Breast epithelium (tissue), 3 donors: ENCODE data around the gene PCSK7.

Source experiments
- POLR2AphosphoS5 ChIP-seq, 3 donors: sonication (generic); formaldehyde crosslinking; IDR thresholded peaks; one replicate each; pipeline ENCODE4 v1.6.1; 2017; ENCODE audit warnings: antibody characterized with exemption in 3 of 3
- TF ChIP-seq, protein P1 (sequence below), 3 donors: fragments of 450-650 bp; IDR thresholded peaks; one replicate each; pipeline ENCODE4 v1.5.1; 2016 to 2017; ENCODE audit warnings: antibody characterized with exemption in 3 of 3, mild to moderate bottlenecking in 3 of 3, moderate library complexity in 3 of 3

DNA sequence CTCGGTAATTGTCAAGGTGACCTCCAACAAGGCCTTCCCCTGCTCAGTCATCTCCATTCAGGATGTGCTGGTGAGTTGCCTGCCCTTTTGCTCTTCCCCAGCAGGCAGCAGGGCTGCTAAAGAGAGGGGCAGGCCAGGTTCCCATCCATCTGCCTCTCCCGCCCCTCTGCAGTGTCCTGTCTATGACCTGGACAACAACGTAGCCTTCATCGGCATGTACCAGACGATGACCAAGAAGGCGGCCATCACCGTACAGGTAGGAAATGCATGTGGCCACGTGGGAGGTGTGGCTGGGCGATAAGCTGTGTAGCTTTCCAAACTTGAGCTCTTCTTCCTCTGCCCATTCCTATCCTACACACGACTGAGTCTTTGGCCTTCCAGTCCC, 49.3 kb downstream of the PCSK7 start:
- TF ChIP-seq, protein P1, sequence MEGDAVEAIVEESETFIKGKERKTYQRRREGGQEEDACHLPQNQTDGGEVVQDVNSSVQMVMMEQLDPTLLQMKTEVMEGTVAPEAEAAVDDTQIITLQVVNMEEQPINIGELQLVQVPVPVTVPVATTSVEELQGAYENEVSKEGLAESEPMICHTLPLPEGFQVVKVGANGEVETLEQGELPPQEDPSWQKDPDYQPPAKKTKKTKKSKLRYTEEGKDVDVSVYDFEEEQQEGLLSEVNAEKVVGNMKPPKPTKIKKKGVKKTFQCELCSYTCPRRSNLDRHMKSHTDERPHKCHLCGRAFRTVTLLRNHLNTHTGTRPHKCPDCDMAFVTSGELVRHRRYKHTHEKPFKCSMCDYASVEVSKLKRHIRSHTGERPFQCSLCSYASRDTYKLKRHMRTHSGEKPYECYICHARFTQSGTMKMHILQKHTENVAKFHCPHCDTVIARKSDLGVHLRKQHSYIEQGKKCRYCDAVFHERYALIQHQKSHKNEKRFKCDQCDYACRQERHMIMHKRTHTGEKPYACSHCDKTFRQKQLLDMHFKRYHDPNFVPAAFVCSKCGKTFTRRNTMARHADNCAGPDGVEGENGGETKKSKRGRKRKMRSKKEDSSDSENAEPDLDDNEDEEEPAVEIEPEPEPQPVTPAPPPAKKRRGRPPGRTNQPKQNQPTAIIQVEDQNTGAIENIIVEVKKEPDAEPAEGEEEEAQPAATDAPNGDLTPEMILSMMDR (IDR thresholded peaks at IDR 0.05) = no peak
- TF ChIP-seq POLR2AphosphoS5 (IDR thresholded peaks at IDR 0.05) = no peak
